Right renal pelvis (tissue), 4 donors: Measurements from ENCODE around the gene IQCB1. TPM values are rescaled to one million over a fixed set of nuclear protein-coding genes. Genes with fewer than 3 reads are reported as not detected.
A peak's percentile ranks its signal among the peaks of the same experiment; 100 is the strongest.
"Not testable (repeated sequence)": the region's sequence is repeated elsewhere in the genome, so short reads cannot be mapped to it uniquely, and the experiment has no call there.

ENCODE experiments used
- DNase-seq, 4 donors: peaks; one replicate each; pipeline ENCODE4 v3.0.0-alpha.2; 2013; ENCODE audit warnings: low read depth in 4 of 4, low spot score in 3 of 4, missing footprints in 1 of 4
- polyA plus RNA-seq, 4 donors: library from polyadenylated mRNA; unstranded; fragments of 120-200 nt; gene quantifications; one replicate each; pipeline ENCODE4 v1.2.1, GENCODE V29; 2013; ENCODE audit not compliant: insufficient read length in 4 of 4

The IQCB1 gene
- polyA plus RNA-seq, 4 donors = 30.2 to 41.9 (median 36.2) TPM

DNA sequence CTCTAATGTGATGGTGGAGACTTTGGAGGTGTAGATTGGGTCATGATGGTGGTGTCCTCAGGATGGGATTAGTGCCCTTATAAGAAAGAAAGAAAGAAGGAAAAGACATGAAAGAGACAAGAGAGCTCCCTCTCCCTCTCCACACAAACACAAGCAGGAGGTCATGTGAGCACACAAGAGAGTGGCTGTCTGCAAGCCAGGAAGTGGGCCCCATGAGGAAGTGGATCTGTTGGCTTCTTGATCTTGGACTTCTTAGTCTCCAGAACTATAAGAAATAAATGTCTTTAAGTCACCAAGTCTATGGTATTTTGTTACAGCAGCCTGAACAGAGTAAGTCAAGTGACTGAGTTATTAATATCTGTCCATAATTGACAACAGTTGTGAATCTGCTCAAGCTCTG lies 17.1 kb downstream of the IQCB1 start:
- no peak for DNase-seq

GRCh38 chr3:121809249-121809648 lies 25.6 kb downstream of the IQCB1 start:
- DNase-seq = no peak

DNA sequence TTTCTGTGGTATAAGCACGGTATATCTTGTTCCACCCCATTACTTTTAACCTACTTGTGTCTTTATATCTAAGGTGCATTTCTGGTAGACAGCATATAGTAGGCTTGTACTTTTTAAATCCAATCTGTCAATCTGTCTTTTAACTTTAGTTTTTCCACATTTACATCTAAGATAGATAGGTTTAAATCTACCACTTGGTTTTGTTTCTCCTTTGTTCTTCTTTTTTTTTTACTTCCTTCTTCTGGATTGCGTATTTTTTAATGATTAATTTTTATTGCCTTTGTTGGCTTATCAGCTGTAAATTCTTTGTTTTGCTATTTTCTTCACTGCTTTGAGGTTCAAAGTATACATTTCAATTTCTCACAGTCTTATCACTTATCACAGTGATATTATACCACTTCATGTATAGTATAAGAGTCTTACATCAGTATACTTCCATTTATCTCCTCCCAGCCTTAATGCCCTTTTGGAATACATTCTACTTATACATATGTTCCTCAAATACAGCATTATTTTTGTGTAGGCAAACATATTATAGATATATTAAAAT lies 31.0 kb downstream of the IQCB1 start:
- no peak for DNase-seq

DNA sequence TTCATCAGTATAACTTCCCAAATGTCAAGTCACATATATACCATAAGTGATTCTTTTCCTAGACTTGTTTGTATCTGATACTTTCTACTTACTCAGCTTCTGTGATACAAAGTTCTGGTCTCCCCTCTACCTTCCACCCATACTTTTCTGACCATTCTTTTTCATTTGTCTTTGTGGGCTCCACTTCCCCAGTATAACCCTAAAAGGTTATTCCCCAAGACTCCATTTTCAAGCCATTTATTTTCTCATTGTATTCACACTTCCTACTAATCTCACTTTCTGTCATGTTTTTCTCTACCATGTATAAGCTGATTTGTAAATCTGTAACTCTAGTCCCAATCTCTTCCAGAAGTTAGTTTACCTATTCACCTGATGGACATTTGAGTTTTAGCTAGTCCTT lies 34.0 kb downstream of the IQCB1 start:
- DNase-seq = no peak

- DNase-seq = no peak
These were observed 37.9 kb downstream of the IQCB1 start for GRCh38 chr3:121796970-121797369.

DNA sequence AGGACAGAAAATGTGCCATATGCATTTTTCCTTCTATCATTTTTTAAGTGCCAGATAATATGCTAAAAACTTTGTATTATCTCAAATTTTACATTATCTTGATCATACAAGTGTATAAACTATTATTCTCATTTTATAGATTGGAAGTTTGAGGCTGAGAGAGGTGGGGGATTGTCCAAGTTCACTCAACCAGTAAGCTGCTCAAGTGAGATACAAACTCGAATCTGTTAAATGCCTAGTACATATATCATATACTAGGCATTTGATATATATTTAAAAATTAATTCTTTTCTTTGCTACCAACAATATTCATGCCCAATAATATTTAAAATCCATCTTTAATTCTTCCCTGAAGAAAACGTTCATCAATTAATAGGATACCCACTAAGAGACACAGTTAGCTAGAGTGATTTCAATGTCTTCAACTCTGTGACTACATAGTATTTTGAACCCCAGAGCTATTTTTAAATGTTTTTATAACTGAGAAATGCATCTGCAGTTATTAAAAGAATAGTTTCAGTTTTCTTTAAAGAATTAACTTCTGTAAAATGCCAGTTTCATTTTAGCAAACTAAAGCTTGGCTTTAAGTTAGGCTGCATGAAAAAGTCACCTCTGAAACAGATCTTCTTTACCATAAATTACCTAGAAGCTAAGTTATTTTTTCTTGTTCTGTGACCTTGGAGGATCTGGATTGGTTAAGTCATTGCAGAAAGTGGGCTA lies 40.4 kb downstream of the IQCB1 start:
- DNase-seq = no peak

- no peak for DNase-seq
These were observed 41.8 kb downstream of the IQCB1 start for GRCh38 chr3:121793078-121793477.

GRCh38 chr3:121786485-121786884 lies 48.4 kb downstream of the IQCB1 start:
- DNase-seq = no peak

- DNase-seq = not testable (repeated sequence)
These were observed 52.1 kb downstream of the IQCB1 start for GRCh38 chr3:121782784-121783183.

DNA sequence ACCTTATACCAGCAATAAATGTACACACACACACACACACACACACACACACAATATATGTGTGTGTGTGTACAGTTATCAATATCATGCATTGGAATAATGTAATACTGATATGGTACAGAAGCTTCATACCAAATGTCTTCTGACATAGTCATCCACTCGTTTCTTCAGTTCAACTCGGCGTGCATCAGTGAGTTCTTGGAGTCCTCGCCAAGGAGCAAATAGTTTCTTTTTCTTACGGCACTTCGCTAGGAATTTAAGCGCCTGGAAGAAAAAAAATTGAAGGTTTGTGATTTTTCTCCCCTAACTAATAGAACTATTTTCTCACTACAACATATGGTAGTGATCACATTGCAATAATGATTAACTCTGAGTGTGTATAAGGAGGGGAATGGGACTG lies 53.2 kb downstream of the IQCB1 start:
- no peak for DNase-seq

GRCh38 chr3:121775095-121775494 lies 59.8 kb downstream of the IQCB1 start:
- not testable (repeated sequence) for DNase-seq

DNA sequence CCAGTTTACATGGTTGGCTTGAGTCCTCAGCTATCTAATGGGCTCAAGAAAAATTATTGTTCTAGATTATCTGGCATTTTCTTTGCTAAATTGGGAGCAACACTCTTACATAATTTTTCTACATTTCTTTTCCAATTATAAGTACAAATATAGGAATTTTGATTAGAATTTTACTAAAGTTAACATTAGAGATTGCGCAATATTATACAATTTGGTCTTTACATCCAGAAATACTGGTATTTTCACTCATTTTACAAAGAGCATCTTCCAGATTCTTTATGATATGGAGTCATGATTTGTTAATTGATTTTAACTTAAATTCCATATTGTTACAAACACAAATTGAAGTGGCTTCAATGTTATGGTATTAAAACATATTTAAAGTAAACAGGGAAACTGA lies 65.6 kb downstream of the IQCB1 start:
- DNase-seq = no peak

DNA sequence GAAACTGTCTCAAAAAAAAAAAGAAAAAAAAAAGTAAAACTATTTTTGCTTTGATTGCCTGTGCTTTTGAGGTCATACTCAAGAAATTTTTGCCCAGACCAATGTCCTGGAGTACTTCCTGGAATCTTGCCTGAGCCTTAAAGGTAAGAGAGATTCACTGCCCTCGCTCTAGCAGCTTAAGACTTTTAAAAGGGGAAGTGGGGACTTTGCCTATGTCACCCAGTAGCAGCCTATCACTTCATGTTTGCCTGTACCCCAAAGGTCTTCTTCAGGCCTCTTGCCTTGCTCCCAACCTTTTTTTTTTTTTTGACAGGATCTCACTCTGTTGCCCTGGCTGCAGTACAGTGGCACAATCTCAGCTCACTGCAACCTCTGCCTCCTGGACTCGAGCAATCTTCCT lies 66.4 kb downstream of the IQCB1 start:
- DNase-seq = no peak

- no peak for DNase-seq
These were observed 75.2 kb downstream of the IQCB1 start for GRCh38 chr3:121759541-121760202.

- no peak for DNase-seq
These were observed 76.0 kb downstream of the IQCB1 start for GRCh38 chr3:121758727-121759450.

- DNase-seq = no peak
These were observed 76.9 kb downstream of the IQCB1 start for GRCh38 chr3:121757812-121758545.

GRCh38 chr3:121757087-121757811 lies 77.6 kb downstream of the IQCB1 start:
- no peak for DNase-seq

DNA sequence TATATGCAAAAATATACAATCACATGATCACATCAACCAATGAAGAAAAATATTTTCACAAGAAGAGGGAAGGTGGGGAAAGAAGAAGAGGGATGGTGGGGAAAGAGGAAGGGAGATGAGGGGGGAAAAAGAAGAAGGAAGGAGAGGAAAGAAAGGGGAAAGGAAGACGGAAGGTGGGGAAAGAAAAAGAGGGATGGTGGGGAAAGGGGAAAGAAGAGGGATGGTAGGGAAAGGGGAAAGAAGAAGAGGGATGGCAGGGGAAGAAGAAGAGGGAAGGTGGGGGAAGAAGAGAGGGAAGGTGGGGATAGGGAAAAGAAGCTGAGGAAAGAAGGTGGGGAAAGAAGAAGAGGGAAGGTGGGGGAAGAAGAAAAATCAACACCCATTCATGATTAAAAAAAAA lies 82.1 kb downstream of the IQCB1 start:
- DNase-seq = no peak

GRCh38 chr3:121752261-121752660 lies 82.6 kb downstream of the IQCB1 start:
- no peak for DNase-seq

DNA sequence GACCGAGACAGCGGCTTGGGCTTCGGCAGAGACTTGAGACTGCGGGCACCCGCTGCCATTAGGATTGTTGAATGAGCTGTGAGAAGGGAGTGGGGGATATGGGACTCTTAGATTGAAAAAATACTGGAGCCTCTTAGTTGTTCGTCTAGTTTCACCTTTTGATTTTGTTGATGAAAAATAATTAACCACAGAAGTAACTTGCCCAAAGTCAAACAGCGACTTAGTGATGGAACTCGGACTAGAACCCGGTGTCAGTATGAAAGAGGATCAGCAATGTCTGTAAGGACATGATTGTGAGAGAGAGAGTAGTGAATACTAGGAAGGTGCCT lies 84.8 kb downstream of the IQCB1 start:
- peak in 1 of 4 donors; percentile 9 for DNase-seq
